GM21619 (cell line): ENCODE data around the gene BZW2.
"Not testable (repeated sequence)": the region's sequence is repeated elsewhere in the genome, so short reads cannot be mapped to it uniquely, and the experiment has no call there.

Source experiments
- ATAC-seq: cut with Tn5 transposase; IDR thresholded peaks from one replicate; pipeline ENCODE4 v1.9.1; 2021; ENCODE audit not compliant: unreplicated experiment

Gene BZW2

DNA sequence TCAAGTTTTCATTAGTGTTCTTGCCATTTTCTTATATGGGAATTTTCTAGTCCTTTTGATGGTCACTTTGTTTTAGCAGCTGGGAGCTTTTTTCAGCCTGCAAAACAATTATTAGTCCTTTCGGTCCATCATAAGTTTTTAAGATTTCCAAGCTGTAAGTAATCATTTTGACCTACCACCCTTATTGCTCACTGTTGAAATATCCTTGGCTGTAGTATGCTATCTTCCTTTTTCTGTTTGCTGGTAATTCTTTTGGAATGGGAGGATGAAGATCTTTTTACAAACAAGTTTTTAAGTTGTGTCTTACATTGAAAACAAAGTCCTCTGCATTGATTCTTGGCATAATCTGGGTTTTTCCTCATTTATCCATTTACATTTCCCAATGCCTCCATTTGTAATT is 24.0 kb downstream of the BZW2 start:
- no peak for ATAC-seq

DNA sequence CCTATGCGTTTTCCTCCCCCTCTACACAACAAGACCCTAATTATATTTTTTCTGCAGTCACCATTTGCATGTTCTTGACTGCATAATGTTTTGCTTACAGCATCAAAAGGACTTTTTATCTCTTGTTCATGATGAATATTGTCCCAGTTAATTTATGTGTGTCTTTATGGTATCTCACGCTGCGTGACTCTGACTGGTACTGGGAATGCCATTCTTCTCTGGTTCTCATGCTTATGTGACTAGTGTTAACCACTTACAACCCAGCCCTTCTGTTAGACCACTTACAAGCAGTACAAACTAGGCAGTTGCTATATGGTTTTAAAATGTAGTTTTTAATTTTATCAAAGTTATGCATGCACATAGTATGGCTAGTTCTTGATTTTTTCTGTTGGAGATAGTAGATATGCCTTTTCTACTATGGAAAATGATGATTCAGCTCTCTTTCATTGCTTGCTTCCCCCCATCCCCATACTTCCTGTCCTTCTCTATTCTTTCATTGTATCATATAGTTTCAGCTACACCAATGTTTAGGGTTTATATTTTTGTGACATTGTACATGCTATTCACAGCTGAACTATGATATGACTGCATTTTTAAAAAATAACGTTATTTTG is 24.9 kb downstream of the BZW2 start:
- no peak for ATAC-seq

DNA sequence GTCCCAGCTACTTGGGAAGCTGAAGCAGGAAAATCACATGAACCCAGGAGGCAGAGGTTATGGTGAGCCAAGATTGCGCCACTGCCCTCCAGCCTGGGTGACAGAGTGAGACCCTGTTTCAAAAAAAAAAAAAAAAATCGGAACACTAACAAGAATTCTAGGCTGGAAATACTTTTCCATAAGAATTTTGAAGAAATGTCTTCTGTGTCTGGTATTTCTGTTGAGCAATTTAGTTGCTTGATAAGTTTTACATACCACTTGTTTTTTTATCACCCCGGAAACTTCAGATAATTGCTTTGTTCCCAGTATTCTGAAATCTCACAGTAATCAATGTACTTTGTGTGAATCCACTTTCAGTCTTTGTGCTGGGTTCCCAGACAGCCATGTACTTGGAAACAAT is 25.8 kb downstream of the BZW2 start:
- ATAC-seq, result no peak

DNA sequence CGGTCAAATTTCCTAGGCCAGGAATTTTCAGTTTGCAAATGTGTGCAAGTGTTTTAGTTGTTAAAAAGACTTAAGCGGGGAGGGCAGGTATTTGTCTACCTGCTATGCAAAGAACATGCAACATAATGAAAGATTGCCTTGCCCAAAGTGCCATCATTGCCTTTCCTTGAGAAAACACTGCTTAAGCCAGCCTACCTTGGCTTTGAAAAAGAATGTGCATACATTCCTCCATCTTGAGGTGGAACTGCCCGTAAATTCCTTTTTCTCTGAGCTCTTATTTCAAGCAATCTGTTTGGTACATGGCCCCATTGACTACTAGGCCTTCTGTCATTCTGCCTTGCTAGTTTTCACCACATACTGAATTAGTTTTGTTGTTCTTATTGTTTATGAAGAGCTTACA is 29.3 kb downstream of the BZW2 start:
- ATAC-seq, result no peak

- ATAC-seq, result no peak
Observed at GRCh38 chr7:16677978-16678494, 32.1 kb downstream of the BZW2 start.

- not testable (repeated sequence) for ATAC-seq
Observed at GRCh38 chr7:16678645-16679566, 32.9 kb downstream of the BZW2 start.

DNA sequence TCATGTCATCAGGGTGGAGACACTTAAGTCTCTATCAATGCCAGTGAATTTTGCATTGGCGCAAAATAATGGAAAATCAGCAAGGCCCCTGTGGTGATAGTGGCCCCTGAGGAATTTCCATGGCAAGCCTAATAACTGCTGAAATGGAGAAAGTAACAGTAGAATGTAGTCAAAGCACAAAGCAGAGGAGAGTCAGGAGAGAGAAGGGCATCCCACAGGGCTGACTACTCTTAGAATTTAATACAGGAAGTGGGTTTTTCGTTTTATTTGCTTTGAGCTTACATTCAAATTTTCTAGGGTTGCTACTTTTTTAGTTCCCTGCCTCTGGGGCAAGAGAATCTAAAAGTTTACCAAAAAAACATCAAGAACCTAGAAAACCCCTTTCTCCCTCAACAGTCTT is 39.0 kb downstream of the BZW2 start:
- ATAC-seq, result no peak

DNA sequence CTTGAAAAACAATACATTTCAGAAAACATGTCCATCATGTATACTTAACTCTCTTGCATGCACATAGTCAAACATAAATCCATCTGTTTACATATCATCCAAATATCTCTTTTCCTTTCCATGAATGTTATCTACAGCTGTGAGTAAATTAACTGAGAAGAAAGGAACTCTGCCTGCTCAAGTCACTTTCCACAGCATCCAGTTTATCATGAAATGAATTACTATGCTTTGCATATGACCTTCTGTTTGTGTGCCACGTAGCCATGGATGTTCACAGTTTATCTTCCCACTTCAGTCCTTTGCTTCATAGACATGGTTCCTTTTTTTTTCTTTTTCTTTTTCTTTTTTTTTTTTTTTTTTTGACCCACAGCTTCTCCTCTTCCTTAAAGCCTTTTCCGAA is 39.6 kb downstream of the BZW2 start:
- ATAC-seq, result no peak

DNA sequence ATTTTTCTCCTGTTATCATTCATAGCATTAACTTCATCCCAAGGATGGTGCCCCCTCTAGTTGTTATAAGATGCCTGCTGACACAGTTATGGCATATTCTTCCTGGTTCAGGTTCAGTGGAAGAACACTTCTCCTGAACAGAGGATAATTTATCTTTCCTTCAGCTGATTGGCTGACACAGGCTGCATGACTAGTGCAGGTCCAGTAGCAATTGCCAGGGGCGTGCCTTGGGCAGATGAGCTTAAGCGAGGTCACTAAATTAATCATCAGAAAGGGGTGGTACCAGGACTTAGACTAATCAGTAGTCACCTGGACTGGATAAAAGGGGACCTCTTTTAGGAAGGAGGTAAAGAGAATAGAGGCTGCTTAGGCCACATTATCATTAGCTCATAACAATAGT is 42.3 kb downstream of the BZW2 start:
- ATAC-seq, result no peak

DNA sequence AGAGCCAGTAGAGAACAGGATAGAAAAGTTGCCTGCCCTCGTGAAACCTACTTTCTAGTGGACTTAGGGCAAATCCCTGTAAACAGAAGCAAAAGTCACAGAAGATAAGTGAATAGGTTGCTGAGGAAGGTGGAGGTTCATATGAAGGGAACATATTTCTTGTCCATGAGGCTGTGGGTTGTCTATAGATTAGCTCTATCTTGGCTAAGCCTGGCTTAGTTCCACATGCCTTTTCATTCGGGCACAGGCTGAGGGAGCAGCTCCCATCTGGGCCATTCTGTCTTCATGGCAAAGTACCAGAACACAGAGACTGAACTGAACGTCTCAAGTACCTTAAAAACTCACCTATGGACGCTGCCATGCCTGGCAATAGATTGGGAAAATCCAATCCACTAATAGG is 45.3 kb downstream of the BZW2 start:
- no peak for ATAC-seq

DNA sequence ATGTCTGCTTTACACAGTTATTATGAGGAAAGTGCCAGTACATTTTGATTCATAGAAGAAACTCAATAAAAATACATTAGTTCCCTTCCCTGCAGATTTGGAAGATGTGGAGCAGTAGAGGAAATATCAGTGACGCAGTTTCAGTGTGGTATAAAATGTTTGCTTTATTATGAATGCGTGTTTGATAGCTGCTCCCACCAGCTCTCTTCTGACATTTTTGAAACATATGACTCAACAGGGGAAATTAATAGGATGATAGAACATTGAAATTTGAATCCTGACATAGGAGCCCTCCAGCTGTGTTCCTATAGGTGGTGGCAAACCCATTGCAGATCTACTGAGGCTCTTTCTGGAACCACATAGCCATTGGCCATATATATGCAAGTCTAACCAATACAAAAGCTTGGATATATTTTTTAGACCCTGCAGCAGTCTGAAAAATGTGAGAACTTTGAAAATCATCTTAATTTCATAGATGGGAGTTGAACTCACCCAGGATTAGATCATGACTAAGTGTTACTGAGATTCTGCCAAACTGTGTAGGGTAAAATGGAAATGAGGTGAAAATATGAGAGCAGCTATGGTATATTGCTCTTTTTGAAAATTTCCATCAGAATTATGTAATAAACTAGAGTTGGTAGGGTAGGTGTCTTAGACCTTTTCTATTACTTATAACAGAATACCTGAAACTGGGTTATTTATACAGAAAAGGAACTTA is 47.8 kb downstream of the BZW2 start:
- ATAC-seq, result no peak

GRCh38 chr7:16694806-16695205 is 48.8 kb downstream of the BZW2 start:
- ATAC-seq, result no peak

- no peak for ATAC-seq
Observed at GRCh38 chr7:16695621-16696237, 49.7 kb downstream of the BZW2 start.

- no peak for ATAC-seq
Observed at GRCh38 chr7:16697507-16698199, 51.7 kb downstream of the BZW2 start.

DNA sequence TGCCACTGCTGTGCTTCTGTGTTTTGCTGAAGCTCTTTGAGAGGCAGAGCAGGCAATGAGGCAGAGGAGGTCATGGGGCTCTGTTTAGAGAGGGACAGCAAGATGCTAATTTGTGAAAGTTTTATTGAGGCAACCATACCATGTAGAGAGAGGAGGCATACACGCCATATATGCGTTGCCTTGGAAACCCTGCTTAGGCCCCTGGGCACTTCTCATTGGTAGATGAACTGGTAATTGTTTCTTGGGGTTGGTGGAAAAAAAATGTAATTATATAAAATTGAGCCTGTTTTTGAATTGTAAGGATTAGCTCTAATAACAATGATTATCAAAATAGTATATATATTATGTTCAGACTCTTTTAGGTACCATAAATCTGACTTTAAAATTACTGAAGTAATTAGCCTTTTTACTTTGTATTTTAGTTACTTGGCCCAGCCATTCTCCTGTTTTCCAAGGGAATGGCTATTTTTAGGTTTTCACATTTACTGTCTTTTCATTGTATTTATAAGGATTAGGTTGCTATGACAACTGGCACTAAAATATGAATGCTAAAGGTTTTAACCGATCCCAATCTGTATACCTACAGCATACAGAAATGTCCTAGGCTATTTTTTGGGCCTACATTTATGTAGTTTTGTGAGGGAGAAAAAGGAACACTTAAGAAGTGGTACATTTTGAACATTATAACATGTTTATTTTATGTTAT is 52.4 kb downstream of the BZW2 start:
- ATAC-seq, result no peak

DNA sequence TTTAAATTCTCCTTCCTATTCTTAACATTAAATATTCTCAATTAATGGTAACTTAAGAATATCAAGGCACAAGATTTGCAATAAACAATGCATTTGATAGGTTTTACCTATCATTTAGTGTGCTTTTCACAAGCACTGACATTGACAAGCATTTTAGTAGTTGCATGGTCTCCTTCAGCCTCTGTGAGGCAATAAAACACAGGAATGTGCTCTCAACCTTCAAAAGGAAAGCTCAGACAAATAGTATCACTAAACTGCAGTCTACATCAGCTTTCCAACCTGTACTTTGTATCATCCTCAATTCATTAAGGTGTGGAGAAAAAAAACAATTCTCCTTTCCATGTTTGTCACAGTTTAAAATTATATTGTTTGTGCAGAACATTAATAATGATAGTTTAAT is 56.5 kb downstream of the BZW2 start:
- no peak for ATAC-seq

DNA sequence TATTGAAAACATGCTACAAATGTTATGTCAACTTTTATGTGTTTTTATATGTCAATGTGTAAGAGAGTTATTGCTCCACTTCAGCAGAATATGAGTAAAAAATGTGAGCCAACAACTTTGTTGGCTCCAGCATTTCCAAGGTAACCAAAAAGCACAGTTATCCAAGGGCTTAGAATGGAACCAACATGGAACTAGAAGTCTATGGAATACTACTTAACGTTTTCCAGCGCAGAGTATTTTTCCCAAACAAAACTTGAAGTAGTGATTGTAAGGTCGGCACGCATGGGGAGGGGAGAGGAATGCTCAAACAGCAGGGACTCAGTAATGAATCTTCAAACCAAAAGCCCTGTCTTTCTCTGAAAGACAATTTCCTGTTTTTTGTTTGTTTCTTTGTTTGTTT is 62.5 kb downstream of the BZW2 start:
- no peak for ATAC-seq

DNA sequence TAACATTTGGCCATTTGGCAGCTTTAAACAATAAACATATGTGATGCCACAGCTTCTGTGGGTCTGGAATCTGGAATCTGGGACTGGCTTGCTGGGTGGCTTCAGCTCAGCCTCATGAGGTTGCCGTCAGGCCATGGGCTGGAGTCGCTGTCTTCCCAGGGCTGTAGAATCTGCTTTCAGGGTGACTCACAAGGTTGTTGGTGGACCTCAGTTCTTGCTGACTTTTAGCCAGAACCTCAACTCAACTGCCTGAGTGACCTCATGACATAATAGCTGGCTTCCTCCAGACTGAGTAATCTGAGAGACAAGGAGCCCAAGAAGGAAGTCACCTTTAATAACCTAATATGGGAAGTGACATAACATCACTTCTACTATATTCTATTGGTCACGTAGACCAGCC is 63.0 kb downstream of the BZW2 start:
- no peak for ATAC-seq

DNA sequence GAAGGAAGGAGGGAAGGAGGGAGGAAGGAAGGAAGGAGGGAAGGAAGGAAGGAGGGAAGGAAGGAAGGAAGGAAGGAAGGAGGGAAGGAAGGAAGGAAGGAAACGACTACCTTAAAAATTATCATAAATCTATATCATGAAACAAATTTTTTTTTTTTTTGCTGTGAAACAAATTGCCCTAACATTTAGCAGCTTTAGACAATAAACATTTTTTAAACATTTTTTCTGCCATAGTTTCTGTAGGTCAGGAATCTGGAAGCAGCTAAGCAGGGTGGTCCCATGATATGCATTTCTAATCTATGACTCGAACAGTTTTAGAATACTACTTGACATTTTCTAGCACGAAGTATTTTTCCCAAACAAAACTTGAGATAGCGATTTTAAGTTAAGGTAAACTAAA is 64.7 kb downstream of the BZW2 start:
- ATAC-seq, result no peak

GRCh38 chr7:16711730-16712129 is 65.7 kb downstream of the BZW2 start:
- ATAC-seq, result no peak
